HFFc6 (cell line): Measurements from ENCODE around the gene EN2. TPM values are rescaled to one million over a fixed set of nuclear protein-coding genes. Genes with fewer than 3 reads are reported as not detected.

Experiments used
- DNase-seq: peaks from one replicate; pipeline ENCODE4 v3.0.0-alpha.2; 2018
- H3K27ac Mint-ChIP-seq: 2 replicates; pipeline ENCODE4 v1.8.0; 2020; ENCODE audit warnings: mild to moderate bottlenecking, mixed read lengths
- H3K27me3 Mint-ChIP-seq: 2 replicates; pipeline ENCODE4 v1.8.0; 2021; ENCODE audit warnings: mild to moderate bottlenecking, moderate library complexity, mixed read lengths; ENCODE audit not compliant: insufficient read depth
- H3K36me3 Mint-ChIP-seq: 2 replicates; pipeline ENCODE4 v1.8.0; 2021; ENCODE audit warnings: low read depth, mixed read lengths
- H3K4me1 Mint-ChIP-seq: 2 replicates; pipeline ENCODE4 v1.8.0; 2020; ENCODE audit warnings: low read depth, mixed read lengths
- H3K4me3 Mint-ChIP-seq: 2 replicates; pipeline ENCODE4 v1.8.0; 2020; ENCODE audit warnings: mild to moderate bottlenecking, moderate library complexity, mixed read lengths
- H3K9me3 Mint-ChIP-seq: 2 replicates; pipeline ENCODE4 v1.8.0; 2020; ENCODE audit warnings: mild to moderate bottlenecking, mixed read lengths
- CTCF ChIP-seq: fragments of 200-600 bp; sonication (generic); IDR thresholded peaks from 2 replicates; pipeline ENCODE4 v1.5.0; 2021; ENCODE audit warnings: antibody characterized with exemption, mild to moderate bottlenecking
- total RNA-seq, 6 experiments: library from RNA; stranded (reverse); fragmentation: NEBNext Ultra II Directional; extraction: Animal tissue kit (Norgen Biotek cat#: 25700); gene quantifications; 2 replicates in 1 of 6; 3 replicates in 5 of 6; pipeline ENCODE4 v1.2.3, GENCODE V29; 2021

The EN2 gene
- total RNA-seq, 6 experiments from 2014 or later: not detected

- Mint-ChIP-seq H3K9me3 (no peaks in the 10 kb centered on the region; the same call in 1 of the 2 replicates), H3K27ac (no peak overlapping the region), H3K4me1 (no peaks in the 10 kb centered on the region), H3K4me3 (no peak overlapping the region), H3K36me3 (no peaks in the 10 kb centered on the region), H3K27me3 (peaks cover 37% of the 10 kb centered on the region)
- no peak for DNase-seq
- TF ChIP-seq CTCF: no peak
Observed at GRCh38 chr7:155507576-155507975, 49.6 kb downstream of the EN2 start.

DNA sequence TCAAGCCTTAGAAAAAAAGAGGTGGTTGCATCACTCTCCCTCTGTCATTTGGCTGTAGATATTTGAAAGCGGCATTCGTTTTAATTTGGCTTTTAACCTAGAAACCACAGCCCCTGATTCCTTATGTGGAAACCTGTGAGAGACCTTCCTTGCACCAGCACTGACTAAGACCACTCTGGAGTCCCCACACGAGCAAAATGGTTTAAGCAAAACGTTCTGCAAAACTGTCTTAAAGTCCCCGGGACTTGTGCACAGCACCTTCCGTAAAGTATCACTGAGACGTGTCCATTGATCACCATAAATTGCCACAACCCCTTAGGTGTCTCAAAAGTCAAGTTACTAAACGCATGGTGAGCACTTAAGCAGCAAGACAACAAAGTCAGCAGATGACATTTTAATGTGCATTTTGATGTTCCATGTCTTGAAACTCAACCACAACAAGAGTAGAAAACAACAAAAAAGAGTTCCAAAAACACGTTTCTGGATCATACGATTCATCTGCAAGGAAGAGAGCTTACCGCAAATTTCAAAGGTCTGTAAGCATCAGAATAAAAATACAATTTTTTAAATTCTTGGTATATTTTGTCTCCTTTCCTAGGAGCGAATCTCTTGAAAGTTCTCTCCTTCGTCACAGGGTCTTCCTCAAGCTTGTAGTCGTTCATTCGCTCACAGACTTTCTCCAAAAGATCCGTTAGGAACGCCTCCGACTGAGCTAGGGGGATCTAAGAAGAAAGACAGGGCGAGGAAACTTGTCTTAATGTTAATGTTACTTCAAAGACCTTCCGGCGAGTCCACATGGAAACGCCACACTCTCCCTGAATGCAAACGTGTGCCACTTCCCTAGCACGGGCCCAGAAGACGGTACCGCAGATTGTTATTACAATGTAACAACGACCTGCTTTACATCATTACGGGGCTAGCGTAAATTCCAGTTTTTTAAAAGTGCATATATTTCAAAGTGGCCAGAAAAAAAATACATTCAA is 50.7 kb downstream of the EN2 start:
- H3K4me1 Mint-ChIP-seq: no peaks in the 10 kb centered on the region
- DNase-seq: no peak
- no peaks in the 10 kb centered on the region; the same call in 1 of the 2 replicates for H3K9me3 Mint-ChIP-seq
- no peaks in the 10 kb centered on the region for H3K36me3 Mint-ChIP-seq
- H3K27ac Mint-ChIP-seq: no peak overlapping the region
- no peak for TF ChIP-seq CTCF
- peaks cover 34% of the 10 kb centered on the region for H3K27me3 Mint-ChIP-seq
- no peak overlapping the region for H3K4me3 Mint-ChIP-seq

DNA sequence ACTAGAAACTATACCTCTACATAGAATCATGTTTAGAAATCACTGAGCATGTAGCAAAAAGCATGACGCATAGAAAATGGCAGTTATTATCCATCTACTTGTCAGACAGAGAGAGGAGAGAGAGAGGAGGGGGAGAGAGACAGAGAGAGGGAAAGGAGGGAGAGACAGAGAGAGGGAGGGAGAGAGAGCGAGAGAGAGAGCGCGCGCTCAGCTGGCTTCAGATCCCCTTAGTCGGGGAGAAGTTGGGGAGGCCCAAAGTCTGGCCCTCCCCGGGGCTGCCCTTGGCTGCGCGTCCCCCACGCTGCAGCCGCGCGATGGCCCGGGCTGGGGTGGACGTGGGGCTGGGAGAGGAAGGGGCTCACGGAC is 51.4 kb downstream of the EN2 start:
- no peaks in the 10 kb centered on the region; the same call in 1 of the 2 replicates for H3K9me3 Mint-ChIP-seq
- no peaks in the 10 kb centered on the region for H3K4me1 Mint-ChIP-seq
- H3K4me3 Mint-ChIP-seq: no peak overlapping the region
- H3K27me3 Mint-ChIP-seq: peaks cover 34% of the 10 kb centered on the region
- DNase-seq: no peak
- TF ChIP-seq CTCF: no peak
- H3K27ac Mint-ChIP-seq: no peak overlapping the region
- no peaks in the 10 kb centered on the region for H3K36me3 Mint-ChIP-seq

- no peak overlapping the region for H3K4me3 Mint-ChIP-seq
- H3K27ac Mint-ChIP-seq: no peak overlapping the region
- no peaks in the 10 kb centered on the region; the same call in 1 of the 2 replicates for H3K9me3 Mint-ChIP-seq
- H3K4me1 Mint-ChIP-seq: no peaks in the 10 kb centered on the region
- TF ChIP-seq CTCF: no peak
- peaks cover 40% of the 10 kb centered on the region for H3K27me3 Mint-ChIP-seq
- no peak for DNase-seq
- no peaks in the 10 kb centered on the region for H3K36me3 Mint-ChIP-seq
Observed at GRCh38 chr7:155509725-155510551, 52.0 kb downstream of the EN2 start.

GRCh38 chr7:155510975-155511701 is 53.2 kb downstream of the EN2 start:
- Mint-ChIP-seq H3K36me3 (no peaks in the 10 kb centered on the region), H3K27ac (no peak overlapping the region), H3K27me3 (peaks cover 48% of the 10 kb centered on the region), H3K9me3 (no peaks in the 10 kb centered on the region; the same call in 1 of the 2 replicates), H3K4me1 (no peaks in the 10 kb centered on the region), H3K4me3 (no peak overlapping the region)
- DNase-seq: no peak
- no peak for TF ChIP-seq CTCF
